Lung (tissue), 12 donors: ENCODE results near the gene NYNRIN. TPM values are rescaled to one million over a fixed set of nuclear protein-coding genes. Genes with fewer than 3 reads are reported as not detected.

ENCODE experiments used
- ATAC-seq: fragments of 200-7000 bp; cut with Tn5 transposase; one replicate; pipeline ENCODE4 v1.9.1; 2020; ENCODE audit warnings: moderate number of reproducible peaks; ENCODE audit not compliant: insufficient read depth, low FRiP score
- DNase-seq, 3 donors: peaks; one replicate each; pipeline ENCODE4 v3.0.0-alpha.2; 2013 to 2017
- H3K27ac ChIP-seq, 2 donors: one replicate each; pipeline ENCODE4 v1.5.1; 2013; ENCODE audit warnings: mild to moderate bottlenecking in 2 of 2, moderate library complexity in 2 of 2, control low read depth in 1 of 2, inconsistent platforms in 1 of 2, low read depth in 1 of 2, low read length in 1 of 2
- H3K27me3 ChIP-seq, 3 donors: one replicate each; pipeline ENCODE4 v1.5.1; 2013; ENCODE audit warnings: low read length in 2 of 3; ENCODE audit not compliant: control insufficient read depth in 3 of 3, insufficient read depth in 3 of 3
- H3K36me3 ChIP-seq, 4 donors: one replicate each; pipeline ENCODE4 v1.5.1; 2013; ENCODE audit warnings: low read length in 4 of 4, mild to moderate bottlenecking in 1 of 4, moderate library complexity in 1 of 4; ENCODE audit not compliant: control insufficient read depth in 4 of 4, insufficient read depth in 4 of 4
- H3K4me1 ChIP-seq, 5 donors: one replicate each; pipeline ENCODE4 v1.5.1; 2013; ENCODE audit warnings: low read length in 5 of 5, mild to moderate bottlenecking in 2 of 5, moderate library complexity in 1 of 5; ENCODE audit not compliant: control insufficient read depth in 5 of 5, insufficient read depth in 5 of 5
- H3K4me3 ChIP-seq: one replicate; pipeline ENCODE4 v1.5.1; 2013; ENCODE audit warnings: mild to moderate bottlenecking, control low read depth, moderate library complexity
- H3K9ac ChIP-seq, 2 donors: one replicate each; pipeline ENCODE4 v1.5.1; 2013; ENCODE audit warnings: low read length in 2 of 2, control low read depth in 1 of 2; ENCODE audit not compliant: insufficient read depth in 1 of 2
- H3K9me3 ChIP-seq, 4 donors: one replicate each; pipeline ENCODE4 v1.5.1; 2013; ENCODE audit warnings: low read length in 3 of 4, mild to moderate bottlenecking in 1 of 4, moderate library complexity in 1 of 4; ENCODE audit not compliant: control insufficient read depth in 4 of 4, insufficient read depth in 3 of 4
- CTCF ChIP-seq: IDR thresholded peaks from 2 replicates; pipeline ENCODE4 v1.5.1; 2012; ENCODE audit warnings: mild to moderate bottlenecking; ENCODE audit errors: control extremely low read depth, extremely low read depth
- WGBS, 2 donors: extraction: QIAGEN DNeasy Blood & Tissue Kit; methylation state at CpG; one replicate each; pipeline ENCODE4 v1.1.7; 2013; 5-methylcytosine and 5-hydroxymethylcytosine counted together
- polyA plus RNA-seq, 2 donors: library from polyadenylated mRNA; stranded (reverse); fragments of 200-250 nt; gene quantifications; one replicate each; pipeline ENCODE4 v1.2.1, GENCODE V29; 2013
- total RNA-seq, 2 donors: library from RNA; depleted of rRNA in 1 of 2; stranded (reverse); fragments of >200 nt in 1 of 2; gene quantifications; one replicate each; pipeline ENCODE4 v1.2.1, GENCODE V29; 2014 to 2021
- donor health status: control.
- donor health status: control.
- donor health status: Bipolar disorder and iron deficiency.
- donor health status: healthy.
- donor health status: DM: yes; HTN: yes; CAD: no.

Gene NYNRIN
- total and polyA plus RNA-seq, 4 donors: 2.9 to 49.8 (median 10.2) TPM

GRCh38 chr14:24392325-24393091 lies 6.3 kb upstream of the NYNRIN start:
- no peak for TF ChIP-seq CTCF
- Histone ChIP-seq H3K9me3 (no peaks in the 10 kb centered on the region), H3K27ac (no peak overlapping the region), H3K4me3 (no peak overlapping the region), H3K9ac (no peak overlapping the region), H3K36me3 (no peaks in the 10 kb centered on the region), H3K27me3 (no peaks in the 10 kb centered on the region), H3K4me1 (peaks cover 0 to 37% (median 13%) of the 10 kb centered on the region in 5 donors)
- WGBS, 2 donors: 66 to 72% methylated on average over 8 of the region's 8 CpGs
- ATAC-seq (no peak), DNase-seq (peak in 2 of 3 donors; percentile 54 to 69)

GRCh38 chr14:24394275-24394674 lies 4.5 kb upstream of the NYNRIN start:
- Histone ChIP-seq H3K9me3 (no peaks in the 10 kb centered on the region), H3K36me3 (no peaks in the 10 kb centered on the region), H3K4me3 (no peak overlapping the region), H3K9ac (no peak overlapping the region), H3K4me1 (peaks cover 0 to 35% (median 16%) of the 10 kb centered on the region in 5 donors), H3K27ac (no peak overlapping the region), H3K27me3 (no peaks in the 10 kb centered on the region)
- TF ChIP-seq CTCF: no peak
- WGBS, 2 donors: 44 to 45% methylated on average over 3 of the region's 3 CpGs
- ATAC-seq (no peak), DNase-seq (no peak)

- Histone ChIP-seq H3K4me3 (no peak overlapping the region), H3K27me3 (no peaks in the 10 kb centered on the region), H3K4me1 (peaks cover 5 to 43% (median 19%) of the 10 kb centered on the region in 5 donors), H3K27ac (no peak overlapping the region), H3K9ac (no peak overlapping the region), H3K36me3 (no peaks in the 10 kb centered on the region), H3K9me3 (no peaks in the 10 kb centered on the region)
- TF ChIP-seq CTCF: no peak
- DNase-seq (no peak), ATAC-seq (no peak)
- 40 to 52% methylated on average over 8 of the region's 8 CpGs for WGBS, 2 donors
Observed at GRCh38 chr14:24395609-24396582, 2.9 kb upstream of the NYNRIN start.
